Endometrial microvascular endothelial cells (primary cell): ENCODE data around the gene OR5P2. TPM values are rescaled to one million over a fixed set of nuclear protein-coding genes. Genes with fewer than 3 reads are reported as not detected.
"Not testable (repeated sequence)": the region's sequence is repeated elsewhere in the genome, so short reads cannot be mapped to it uniquely, and the experiment has no call there.

Experiments used
- in situ Hi-C: cut with HindIII; loops from 2 replicates; pipeline ENCODE4 v1.10.0; 2017; ENCODE audit warnings: low sequenced_read_pairs, low pct_unique_long_range_greater_than_20kb; ENCODE audit errors: inconsistent ontology term
- total RNA-seq: library from RNA; depleted of rRNA; stranded (reverse); fragments of >200 nt; gene quantifications from one replicate; pipeline ENCODE4 v1.2.3, GENCODE V29; 2015; ENCODE audit errors: inconsistent ontology term

OR5P2 gene, protein sequence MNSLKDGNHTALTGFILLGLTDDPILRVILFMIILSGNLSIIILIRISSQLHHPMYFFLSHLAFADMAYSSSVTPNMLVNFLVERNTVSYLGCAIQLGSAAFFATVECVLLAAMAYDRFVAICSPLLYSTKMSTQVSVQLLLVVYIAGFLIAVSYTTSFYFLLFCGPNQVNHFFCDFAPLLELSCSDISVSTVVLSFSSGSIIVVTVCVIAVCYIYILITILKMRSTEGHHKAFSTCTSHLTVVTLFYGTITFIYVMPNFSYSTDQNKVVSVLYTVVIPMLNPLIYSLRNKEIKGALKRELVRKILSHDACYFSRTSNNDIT
- not detected for total RNA-seq

DNA sequence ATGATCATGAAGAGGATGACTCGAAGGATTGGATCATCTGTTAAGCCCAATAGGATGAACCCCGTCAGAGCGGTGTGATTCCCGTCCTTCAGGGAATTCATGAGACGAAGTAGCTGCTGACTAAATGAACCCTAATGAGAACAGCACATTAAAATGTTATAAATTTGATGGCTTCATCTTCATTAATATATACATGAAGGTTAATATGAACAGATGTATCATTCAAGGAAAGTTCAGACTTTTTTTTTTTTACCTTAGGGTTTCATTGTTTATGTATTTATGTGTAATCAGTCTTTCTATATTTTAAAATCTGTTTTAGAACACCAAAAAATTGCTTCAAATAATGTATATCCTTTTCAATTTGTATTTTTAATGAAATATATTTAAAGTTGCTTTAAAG is at the start of gene OR5P2:
TSS of gene OR5P2 (minus strand) at position 101 of the 400 bp plus-strand sequence. CDS start at position 101, 0 bp downstream.
- in situ Hi-C loops, result no loop called here

DNA sequence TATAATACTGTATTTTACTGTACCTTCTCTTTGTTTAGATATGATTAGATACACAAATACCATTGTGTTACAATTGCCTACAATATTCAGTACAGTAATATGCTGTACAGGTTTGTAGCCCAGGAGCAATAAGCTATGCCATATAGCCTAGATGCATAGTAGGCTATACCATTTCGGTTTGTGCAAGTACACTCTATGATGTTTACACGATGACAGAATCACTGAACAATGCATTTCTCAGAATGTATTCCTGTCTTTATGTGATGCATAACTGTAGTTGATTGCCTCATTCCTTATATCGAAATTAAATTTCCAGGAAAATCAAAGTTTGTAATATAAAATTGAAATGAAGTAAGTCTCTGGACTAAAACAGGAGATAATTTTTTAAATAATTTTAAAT is 49.3 kb upstream of the OR5P2 start:
- in situ Hi-C loops, result no loop called here

DNA sequence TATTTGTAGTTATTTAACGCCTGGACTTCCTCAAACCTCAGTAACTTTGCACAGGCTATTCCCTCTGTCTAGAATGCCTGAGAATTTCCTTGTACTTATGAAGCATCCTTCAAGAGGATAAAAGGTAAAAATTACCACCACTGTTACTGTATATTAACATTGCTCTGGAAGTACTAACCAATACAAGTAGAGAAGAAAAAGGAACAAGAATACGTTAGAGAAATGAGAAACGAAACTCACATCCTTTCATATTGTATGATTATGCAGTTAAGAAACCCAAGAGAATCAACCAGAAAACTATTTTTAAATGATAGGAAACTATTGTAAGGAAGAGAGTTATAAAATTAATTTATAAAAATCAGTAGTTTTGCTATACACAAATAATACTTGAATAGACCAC is 48.2 kb upstream of the OR5P2 start:
- in situ Hi-C loops, result no loop called here

DNA sequence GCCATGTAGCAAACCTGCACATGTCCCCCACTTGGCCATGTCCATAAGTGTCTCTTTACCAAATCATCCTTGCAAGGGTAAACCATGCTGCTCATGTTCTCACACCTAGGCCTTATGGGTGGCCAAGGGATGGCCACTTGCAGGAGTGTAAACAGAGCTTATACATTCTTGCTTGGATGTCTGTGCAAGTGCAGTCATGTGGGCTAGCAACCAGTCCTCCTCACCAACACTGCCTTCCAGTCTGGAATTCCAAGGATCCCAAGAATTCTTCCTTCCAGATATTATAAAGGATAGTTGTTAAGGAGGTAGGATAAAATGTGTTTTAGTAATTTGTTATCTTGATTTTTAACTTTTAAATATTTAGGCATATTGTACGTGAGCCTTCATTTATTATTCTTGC is 47.8 kb upstream of the OR5P2 start:
- in situ Hi-C loops, result no loop called here

GRCh38 chr11:7840578-7840977 is 43.8 kb upstream of the OR5P2 start:
- in situ Hi-C loops, result no loop called here

DNA sequence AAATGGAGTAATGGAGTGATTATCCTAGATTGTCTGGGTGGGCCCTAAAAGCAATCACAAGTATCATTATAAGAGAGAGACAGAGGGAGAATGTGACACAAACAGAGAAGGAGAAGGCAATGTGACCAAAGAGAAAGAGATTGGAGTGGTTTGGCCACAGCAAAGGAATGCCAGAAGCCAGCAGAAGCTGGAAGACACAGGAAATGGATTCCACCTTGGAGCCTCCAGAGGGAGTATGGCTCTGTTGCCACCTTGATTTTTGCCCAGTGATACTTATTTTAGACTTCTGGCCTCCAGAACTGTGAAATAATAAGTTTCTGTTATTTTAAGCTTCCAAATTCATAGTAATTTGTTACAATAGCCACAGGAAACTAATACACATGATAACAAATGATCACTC is 36.8 kb upstream of the OR5P2 start:
- in situ Hi-C loops, result no loop called here

GRCh38 chr11:7830740-7831139 is 34.0 kb upstream of the OR5P2 start, which contains the start of gene OR5P3:
OR5P3 (minus strand) TSS chr11:7830840.
- in situ Hi-C loops, result no loop called here

- in situ Hi-C loops, result no loop called here
Measured at GRCh38 chr11:7826324-7826723, 29.6 kb upstream of the OR5P2 start.

- in situ Hi-C loops, result not testable (repeated sequence)
Measured at GRCh38 chr11:7820417-7820816, 23.7 kb upstream of the OR5P2 start.

- in situ Hi-C loops, result not testable (repeated sequence)
Measured at GRCh38 chr11:7814897-7815296, 18.2 kb upstream of the OR5P2 start.

GRCh38 chr11:7810301-7810700 is 13.6 kb upstream of the OR5P2 start:
- in situ Hi-C loops, result not testable (repeated sequence)

DNA sequence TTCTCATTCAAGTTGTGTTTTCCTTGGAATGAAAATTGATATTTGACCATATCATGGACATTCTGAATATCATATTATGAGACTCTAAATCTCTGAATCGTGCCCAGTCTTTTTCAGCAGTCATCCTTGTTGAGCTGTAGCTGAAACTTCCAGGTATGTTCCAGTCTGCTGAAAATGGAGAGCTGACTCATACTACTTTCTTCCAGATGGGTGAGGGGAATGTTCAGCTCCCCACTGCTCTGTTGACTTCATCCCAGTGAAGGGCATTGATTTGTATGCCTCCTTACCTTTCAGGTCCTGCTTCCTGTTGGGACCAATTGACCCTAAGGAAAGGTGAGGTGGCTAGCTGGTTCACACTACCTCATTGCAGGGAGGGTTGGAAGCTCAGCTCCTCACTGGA is 3.5 kb downstream of the OR5P2 start:
- in situ Hi-C loops, result no loop called here

GRCh38 chr11:7787239-7787638 is 9.5 kb downstream of the OR5P2 start:
- in situ Hi-C loops, result no loop called here

DNA sequence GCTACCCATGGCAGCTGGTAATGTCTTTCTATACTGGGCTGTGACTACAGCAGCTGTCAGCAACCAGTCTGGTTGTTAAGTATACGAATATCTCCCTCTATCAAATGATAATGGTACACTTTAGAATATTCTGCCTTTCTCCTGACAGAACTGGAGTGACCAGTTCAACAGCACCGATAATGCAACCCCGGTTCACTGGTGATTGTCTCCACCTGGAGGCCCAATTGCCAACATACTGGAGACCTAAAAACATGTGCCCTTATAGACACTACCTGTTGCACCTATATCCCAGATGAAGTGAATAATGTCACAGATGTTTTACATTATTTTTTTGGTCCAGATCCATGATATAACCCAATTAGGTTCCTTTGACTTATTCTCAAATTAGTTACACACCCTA is 21.1 kb downstream of the OR5P2 start:
- in situ Hi-C loops, result no loop called here

GRCh38 chr11:7764301-7764700 is 32.4 kb downstream of the OR5P2 start:
- in situ Hi-C loops, result not testable (repeated sequence)

GRCh38 chr11:7759010-7759409 is 37.7 kb downstream of the OR5P2 start:
- in situ Hi-C loops, result no loop called here

GRCh38 chr11:7749456-7749855 is 47.3 kb downstream of the OR5P2 start:
- in situ Hi-C loops, result no loop called here
